Measurements from ENCODE around the gene TUBA3E.
"Not testable (repeated sequence)": the region's sequence is repeated elsewhere in the genome, so short reads cannot be mapped to it uniquely, and the experiment has no call there.

Gene TUBA3E

GRCh38 chr2:130160838-130161705, 37.2 kb downstream of the TUBA3E start:
- peak; percentile 23 for DNase-seq (ENCODE audit: low read depth)
- TF ChIP-seq, protein P1, sequence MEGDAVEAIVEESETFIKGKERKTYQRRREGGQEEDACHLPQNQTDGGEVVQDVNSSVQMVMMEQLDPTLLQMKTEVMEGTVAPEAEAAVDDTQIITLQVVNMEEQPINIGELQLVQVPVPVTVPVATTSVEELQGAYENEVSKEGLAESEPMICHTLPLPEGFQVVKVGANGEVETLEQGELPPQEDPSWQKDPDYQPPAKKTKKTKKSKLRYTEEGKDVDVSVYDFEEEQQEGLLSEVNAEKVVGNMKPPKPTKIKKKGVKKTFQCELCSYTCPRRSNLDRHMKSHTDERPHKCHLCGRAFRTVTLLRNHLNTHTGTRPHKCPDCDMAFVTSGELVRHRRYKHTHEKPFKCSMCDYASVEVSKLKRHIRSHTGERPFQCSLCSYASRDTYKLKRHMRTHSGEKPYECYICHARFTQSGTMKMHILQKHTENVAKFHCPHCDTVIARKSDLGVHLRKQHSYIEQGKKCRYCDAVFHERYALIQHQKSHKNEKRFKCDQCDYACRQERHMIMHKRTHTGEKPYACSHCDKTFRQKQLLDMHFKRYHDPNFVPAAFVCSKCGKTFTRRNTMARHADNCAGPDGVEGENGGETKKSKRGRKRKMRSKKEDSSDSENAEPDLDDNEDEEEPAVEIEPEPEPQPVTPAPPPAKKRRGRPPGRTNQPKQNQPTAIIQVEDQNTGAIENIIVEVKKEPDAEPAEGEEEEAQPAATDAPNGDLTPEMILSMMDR (conservative IDR thresholded peaks at IDR 0.05; ENCODE audit: low read depth, low read length): peak; percentile 27
- not testable (repeated sequence) for H3K4me3 ChIP-seq (ENCODE audit: low read depth, low read length)

- no peak for DNase-seq (ENCODE audit: low read depth)
- TF ChIP-seq, protein P1 (conservative IDR thresholded peaks at IDR 0.05; ENCODE audit: low read depth, low read length): no peak
- no peak overlapping the region for H3K4me3 ChIP-seq (ENCODE audit: low read depth, low read length)
Observed at GRCh38 chr2:130160131-130160530, 38.1 kb downstream of the TUBA3E start.

DNA sequence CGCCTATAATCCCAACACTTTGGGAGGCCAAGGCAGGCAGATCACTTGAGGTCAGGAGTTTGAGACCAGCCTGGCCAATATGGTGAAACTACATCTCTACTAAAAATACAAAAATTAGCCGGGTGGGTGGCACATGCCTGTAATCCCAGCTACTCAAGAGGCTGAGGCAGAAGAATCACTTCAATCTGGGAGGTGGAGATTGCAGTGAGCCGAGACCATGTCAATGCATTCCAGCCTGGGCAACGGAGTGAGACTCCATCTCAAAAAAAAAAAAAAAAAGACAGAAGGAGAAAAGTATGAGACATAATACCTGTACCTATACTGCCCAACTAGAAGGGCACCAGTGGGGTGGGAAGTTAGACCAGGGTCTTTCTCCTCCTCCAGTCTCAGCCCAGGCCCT, 38.9 kb downstream of the TUBA3E start:
- not testable (repeated sequence) for DNase-seq (ENCODE audit: low read depth)

GRCh38 chr2:130158631-130159030, 39.6 kb downstream of the TUBA3E start:
- TF ChIP-seq, protein P1 (conservative IDR thresholded peaks at IDR 0.05; ENCODE audit: low read depth, low read length): no peak
- H3K4me3 ChIP-seq (ENCODE audit: low read depth, low read length): no peak overlapping the region
- DNase-seq (ENCODE audit: low read depth): no peak

More for the DNA sequence above, 38.9 kb downstream of the TUBA3E start:
- not testable (repeated sequence) for H3K4me3 ChIP-seq (ENCODE audit: low read depth, low read length)

DNA sequence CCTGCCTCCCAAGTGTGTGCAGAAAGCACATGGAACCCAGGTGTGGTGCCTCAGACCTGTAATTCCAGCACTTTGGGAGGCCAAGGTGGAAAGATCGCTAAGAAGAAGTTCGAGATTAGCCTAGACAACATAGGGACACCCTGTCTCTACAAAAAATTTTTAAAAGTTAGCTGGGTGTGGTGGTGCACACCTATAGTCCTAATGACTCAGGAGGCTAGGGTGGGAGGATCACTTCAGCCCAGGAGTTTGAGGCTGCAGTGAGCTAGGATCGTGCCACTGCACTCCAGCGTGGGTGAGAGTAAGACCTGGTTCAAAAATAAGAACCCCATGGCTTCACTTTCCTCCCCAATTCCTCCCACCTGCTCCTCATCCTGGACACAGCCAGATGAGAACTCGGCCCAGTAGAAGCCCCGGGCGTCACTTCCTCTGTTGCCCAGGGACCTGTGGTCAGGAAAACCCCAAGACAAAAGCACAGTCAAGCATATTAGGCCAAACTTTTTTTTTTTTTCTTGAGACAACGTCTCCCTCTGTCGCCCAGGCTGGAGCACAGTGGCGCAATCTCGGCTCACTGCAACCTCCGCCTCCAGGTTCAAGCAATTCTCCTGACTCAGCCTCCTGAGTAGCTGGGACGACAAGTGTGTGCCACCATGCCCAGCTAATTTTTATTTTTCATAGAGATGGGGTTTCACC, 40.3 kb downstream of the TUBA3E start:
- not testable (repeated sequence) for H3K4me3 ChIP-seq (ENCODE audit: low read depth, low read length)
- DNase-seq (ENCODE audit: low read depth): peak; percentile 15

DNA sequence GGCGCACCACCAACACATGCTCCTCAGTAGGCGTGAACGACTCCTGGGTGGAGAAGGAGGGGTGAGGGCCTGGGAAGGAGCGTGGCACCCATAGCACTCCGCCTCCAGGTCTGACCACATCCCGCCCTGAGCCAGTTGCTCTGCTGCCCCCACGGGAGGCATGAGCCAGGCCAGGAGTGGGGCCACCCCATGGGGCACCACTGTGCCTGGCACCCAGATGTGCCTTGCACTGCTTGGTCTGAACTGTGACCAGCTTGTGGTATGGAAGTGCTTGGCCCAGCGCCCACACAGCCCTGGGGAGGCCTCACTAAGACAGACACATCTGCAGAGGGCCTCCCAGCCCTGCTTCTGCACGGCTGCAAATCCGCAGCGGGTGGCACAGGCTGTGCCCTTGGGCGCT, 40.9 kb downstream of the TUBA3E start:
- not testable (repeated sequence) for H3K4me3 ChIP-seq (ENCODE audit: low read depth, low read length)
- peak; percentile 8 for DNase-seq (ENCODE audit: low read depth)

DNA sequence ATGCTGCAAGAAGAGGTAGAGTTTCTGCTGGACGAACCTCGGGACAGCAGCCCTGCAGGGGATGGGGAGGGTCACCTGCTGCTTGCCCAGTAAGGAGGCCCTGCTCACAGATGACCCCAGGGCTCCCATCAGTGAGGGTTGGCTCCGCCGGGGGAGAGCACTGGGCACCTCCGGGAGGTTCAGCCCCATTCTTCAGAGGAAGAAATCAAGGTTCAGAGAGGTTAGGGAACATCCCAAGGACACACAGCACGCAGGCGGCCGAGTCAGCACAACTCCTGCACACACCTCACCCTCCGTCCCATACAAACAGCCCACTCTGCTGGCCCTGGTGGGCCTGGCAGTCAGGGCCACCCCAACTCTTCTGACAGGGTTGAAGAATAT, 41.6 kb downstream of the TUBA3E start:
- no peak overlapping the region for H3K4me3 ChIP-seq (ENCODE audit: low read depth, low read length)
- no peak for DNase-seq (ENCODE audit: low read depth)
- TF ChIP-seq, protein P1 (conservative IDR thresholded peaks at IDR 0.05; ENCODE audit: low read depth, low read length): no peak

DNA sequence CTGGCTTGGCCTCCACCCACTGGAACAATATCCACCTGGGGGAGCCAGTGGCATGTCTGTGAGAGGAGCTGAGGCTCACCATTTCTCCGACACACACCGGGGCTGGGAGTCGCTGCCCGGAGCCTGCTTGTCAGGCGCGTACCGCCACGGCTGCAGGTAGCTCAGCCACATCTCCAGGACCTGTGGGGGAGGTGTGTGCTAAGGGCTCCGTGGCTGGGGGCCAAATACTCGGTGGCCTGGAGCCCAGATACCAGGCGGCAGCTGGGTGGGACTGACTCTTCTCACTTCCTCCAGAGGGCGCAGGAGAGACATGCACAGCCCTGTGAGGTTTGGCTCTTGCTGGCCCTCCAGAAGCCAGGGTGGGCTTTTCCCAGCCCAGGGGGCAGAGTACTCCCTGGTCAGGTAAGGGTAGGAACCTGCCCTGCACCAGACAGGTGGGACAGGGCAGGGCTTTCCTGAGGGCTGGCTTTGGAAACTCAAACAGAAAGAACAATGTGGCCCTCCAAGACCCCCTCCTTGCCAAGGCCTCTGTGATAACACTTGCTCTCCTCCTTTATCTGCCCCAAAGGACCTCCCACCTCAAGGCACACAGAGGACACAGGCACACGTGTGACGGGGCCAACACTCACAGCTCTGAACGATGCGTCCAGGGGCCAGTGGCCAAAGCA, 42.1 kb downstream of the TUBA3E start:
- peak; percentile 71 for DNase-seq (ENCODE audit: low read depth)
- H3K4me3 ChIP-seq (ENCODE audit: low read depth, low read length): not testable (repeated sequence)

More for the DNA sequence above, 42.1 kb downstream of the TUBA3E start:
- TF ChIP-seq, protein P1 (conservative IDR thresholded peaks at IDR 0.05; ENCODE audit: low read depth, low read length): peak; percentile 68

Data from choroid plexus epithelial cell (primary cell).